Measurements from ENCODE around the gene GRK3.

Gene GRK3

DNA sequence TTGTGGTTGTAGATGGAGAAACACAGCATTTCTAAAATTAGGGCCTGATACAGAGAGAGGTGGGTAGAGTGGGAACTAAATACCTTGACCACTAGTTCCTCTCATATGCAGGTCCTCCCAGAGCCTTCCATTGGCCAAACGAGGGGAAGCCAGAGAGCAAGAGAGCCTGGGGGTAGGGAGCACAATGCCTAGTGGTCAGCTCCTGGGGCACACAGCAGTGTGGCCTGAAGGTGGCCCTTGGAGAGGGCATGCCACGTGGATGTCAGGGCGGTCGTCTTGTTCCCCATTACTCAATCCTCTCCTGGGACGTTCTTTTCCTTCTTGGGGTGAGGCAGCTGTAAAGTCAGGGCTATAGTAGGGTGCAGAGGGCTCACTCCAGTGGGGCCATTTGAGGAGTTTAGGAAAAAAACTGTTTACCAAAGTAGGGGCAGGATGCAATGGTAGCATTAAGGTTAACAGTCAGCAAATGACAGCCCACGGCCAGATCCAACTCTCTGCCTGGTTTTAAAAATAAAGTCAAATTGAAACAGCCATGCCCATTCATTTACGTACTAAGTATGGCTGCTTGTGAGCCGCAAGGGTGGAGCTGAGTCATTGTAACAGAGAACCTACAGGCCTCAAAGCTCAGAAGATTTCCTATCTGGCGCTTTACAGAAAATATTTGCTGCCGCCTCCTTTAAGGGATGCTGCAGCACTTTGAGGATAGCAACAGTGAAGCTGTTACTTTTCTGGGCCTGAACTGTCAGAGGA, 185.1 kb downstream of the GRK3 start:
- no peak overlapping the region for H3K4me3 ChIP-seq (ENCODE audit: low read depth in 1 of 2, low read length in 2 of 2)
- no peak overlapping the region for H3K27ac ChIP-seq (ENCODE audit: low read depth, low read length)
- H3K36me3 ChIP-seq (ENCODE audit: control insufficient read depth in 1 of 2, insufficient read depth in 2 of 2, low read length in 2 of 2): no peaks in the 10 kb centered on the region
- H3K27me3 ChIP-seq (ENCODE audit: control insufficient read depth in 1 of 2, insufficient read depth in 2 of 2, low read length in 2 of 2): no peaks in the 10 kb centered on the region
- H3K9ac ChIP-seq (ENCODE audit: low read depth in 1 of 2, low read length in 2 of 2): no peak overlapping the region
- H3K9me3 ChIP-seq (ENCODE audit: control insufficient read depth in 1 of 2, low read length in 2 of 2): no peaks in the 10 kb centered on the region
- peaks cover 15 to 26% of the 10 kb centered on the region in 2 donors for H3K4me1 ChIP-seq (ENCODE audit: control insufficient read depth in 1 of 2, insufficient read depth in 2 of 2, low read length in 2 of 2)

DNA sequence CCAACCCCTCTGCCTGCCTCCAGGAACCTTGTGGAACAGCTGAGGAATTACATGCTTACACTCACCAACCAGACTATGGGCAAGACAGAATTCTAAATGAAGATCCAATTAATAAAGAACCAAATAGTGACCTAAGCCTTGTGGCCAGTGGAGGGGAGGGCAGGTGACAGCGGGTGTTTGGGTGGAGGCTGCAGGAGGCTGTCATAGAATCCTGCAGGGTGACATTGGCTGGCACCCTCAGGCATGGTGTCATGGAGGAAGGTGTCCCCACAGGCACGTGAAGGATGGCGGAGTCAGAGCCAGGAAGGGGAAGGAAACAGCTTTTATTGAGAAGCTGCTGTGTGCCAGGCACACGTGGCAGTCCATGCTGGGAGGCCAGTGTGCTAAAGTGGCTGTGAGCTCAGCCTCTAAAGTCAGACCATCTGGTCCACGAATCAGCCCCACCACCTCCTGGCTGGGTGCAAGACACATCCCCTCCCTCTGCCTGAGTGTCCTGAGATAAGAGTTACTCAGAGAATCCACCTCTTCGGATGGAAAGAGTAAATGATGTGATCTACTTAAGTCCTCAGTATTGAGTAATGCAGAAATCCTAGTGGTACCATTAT, 186.2 kb downstream of the GRK3 start:
- Histone ChIP-seq H3K9me3 (ENCODE audit: control insufficient read depth in 1 of 2, low read length in 2 of 2) (no peaks in the 10 kb centered on the region), H3K4me1 (ENCODE audit: control insufficient read depth in 1 of 2, insufficient read depth in 2 of 2, low read length in 2 of 2) (peaks cover 15 to 26% of the 10 kb centered on the region in 2 donors), H3K9ac (ENCODE audit: low read depth in 1 of 2, low read length in 2 of 2) (no peak overlapping the region), H3K4me3 (ENCODE audit: low read depth in 1 of 2, low read length in 2 of 2) (no peak overlapping the region), H3K36me3 (ENCODE audit: control insufficient read depth in 1 of 2, insufficient read depth in 2 of 2, low read length in 2 of 2) (no peaks in the 10 kb centered on the region), H3K27ac (ENCODE audit: low read depth, low read length) (no peak overlapping the region), H3K27me3 (ENCODE audit: control insufficient read depth in 1 of 2, insufficient read depth in 2 of 2, low read length in 2 of 2) (no peaks in the 10 kb centered on the region)

DNA sequence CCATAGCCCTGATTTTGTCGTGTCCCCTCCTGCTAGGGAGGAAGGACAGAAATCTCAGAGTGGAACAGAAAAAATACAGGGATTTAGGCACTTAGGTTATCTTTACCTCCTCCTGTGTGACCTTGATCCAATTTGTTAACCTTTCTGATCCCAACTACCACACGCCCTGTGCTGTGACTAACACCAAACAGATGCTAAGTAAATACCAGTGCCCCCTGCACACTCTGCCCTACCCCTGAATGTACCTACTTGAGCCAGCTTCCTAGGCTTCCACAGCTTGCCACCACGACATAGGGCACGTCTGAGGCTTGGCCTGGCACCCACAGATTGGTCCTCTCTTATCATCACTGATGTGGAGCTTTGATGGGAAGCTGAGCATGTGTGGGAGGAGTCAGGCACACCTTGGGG, 186.7 kb downstream of the GRK3 start:
- Histone ChIP-seq H3K27ac (ENCODE audit: low read depth, low read length) (no peak overlapping the region), H3K4me1 (ENCODE audit: control insufficient read depth in 1 of 2, insufficient read depth in 2 of 2, low read length in 2 of 2) (peaks cover 15 to 26% of the 10 kb centered on the region in 2 donors), H3K9me3 (ENCODE audit: control insufficient read depth in 1 of 2, low read length in 2 of 2) (no peaks in the 10 kb centered on the region), H3K9ac (ENCODE audit: low read depth in 1 of 2, low read length in 2 of 2) (no peak overlapping the region), H3K36me3 (ENCODE audit: control insufficient read depth in 1 of 2, insufficient read depth in 2 of 2, low read length in 2 of 2) (no peaks in the 10 kb centered on the region), H3K27me3 (ENCODE audit: control insufficient read depth in 1 of 2, insufficient read depth in 2 of 2, low read length in 2 of 2) (no peaks in the 10 kb centered on the region), H3K4me3 (ENCODE audit: low read depth in 1 of 2, low read length in 2 of 2) (no peak overlapping the region)

DNA sequence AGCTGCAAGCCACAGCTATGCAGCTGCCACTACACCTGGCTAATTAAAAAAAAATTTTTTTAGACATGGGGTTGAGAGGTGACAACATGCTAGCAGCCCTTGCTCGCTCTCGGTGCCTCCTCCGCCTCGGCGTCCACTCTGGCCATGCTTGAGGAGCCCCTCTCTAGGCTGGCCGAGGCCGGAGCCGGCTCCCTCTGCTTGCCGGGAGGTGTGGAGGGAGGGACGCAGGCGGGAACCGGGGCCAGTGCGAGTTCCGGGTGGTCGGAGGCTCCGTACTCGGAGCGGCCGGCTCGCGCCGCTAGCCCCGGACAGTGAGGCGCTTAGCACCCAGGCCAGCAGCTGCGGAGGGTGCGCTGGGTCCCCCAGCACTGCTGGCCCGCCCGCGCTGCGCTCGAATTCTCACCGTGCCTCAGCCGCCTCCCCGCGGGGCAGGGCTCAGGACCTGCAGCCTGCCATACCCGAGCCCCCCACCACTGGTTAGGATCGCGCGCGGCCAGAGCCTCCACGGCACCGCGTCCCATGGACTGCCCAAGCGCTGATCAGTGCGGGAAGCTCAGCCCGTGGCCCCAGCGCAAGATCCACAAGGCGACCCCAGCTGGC, 188.2 kb downstream of the GRK3 start:
- Histone ChIP-seq H3K9ac (ENCODE audit: low read depth in 1 of 2, low read length in 2 of 2) (no peak overlapping the region), H3K9me3 (ENCODE audit: control insufficient read depth in 1 of 2, low read length in 2 of 2) (no peaks in the 10 kb centered on the region), H3K4me3 (ENCODE audit: low read depth in 1 of 2, low read length in 2 of 2) (no peak overlapping the region), H3K27ac (ENCODE audit: low read depth, low read length) (no peak overlapping the region), H3K4me1 (ENCODE audit: control insufficient read depth in 1 of 2, insufficient read depth in 2 of 2, low read length in 2 of 2) (peaks cover 14 to 16% of the 10 kb centered on the region in 2 donors), H3K27me3 (ENCODE audit: control insufficient read depth in 1 of 2, insufficient read depth in 2 of 2, low read length in 2 of 2) (no peaks in the 10 kb centered on the region), H3K36me3 (ENCODE audit: control insufficient read depth in 1 of 2, insufficient read depth in 2 of 2, low read length in 2 of 2) (no peaks in the 10 kb centered on the region)

DNA sequence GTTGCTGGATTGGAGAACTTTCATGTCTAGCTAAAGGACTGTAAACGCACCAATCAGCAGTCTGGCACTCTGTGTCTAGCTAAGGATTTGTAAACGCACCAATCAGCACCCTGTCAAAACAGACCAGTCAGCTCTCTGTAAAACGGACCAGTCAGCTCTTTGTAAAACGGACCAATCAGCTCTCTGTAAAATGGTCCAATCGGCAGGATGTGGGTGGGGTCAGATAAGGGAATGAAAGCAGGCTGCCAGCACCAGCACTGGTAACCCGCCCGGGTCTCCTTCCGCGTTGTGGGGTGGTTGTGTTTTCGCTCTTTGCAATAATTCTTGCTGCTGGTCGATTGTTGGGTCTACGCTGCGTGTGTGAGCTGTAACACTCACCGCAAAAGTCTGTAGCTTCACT, 188.8 kb downstream of the GRK3 start:
- Histone ChIP-seq H3K27ac (ENCODE audit: low read depth, low read length) (no peak overlapping the region), H3K36me3 (ENCODE audit: control insufficient read depth in 1 of 2, insufficient read depth in 2 of 2, low read length in 2 of 2) (no peaks in the 10 kb centered on the region), H3K4me1 (ENCODE audit: control insufficient read depth in 1 of 2, insufficient read depth in 2 of 2, low read length in 2 of 2) (peaks cover 9 to 11% of the 10 kb centered on the region in 2 donors), H3K9ac (ENCODE audit: low read depth in 1 of 2, low read length in 2 of 2) (no peak overlapping the region), H3K9me3 (ENCODE audit: control insufficient read depth in 1 of 2, low read length in 2 of 2) (no peaks in the 10 kb centered on the region), H3K4me3 (ENCODE audit: low read depth in 1 of 2, low read length in 2 of 2) (no peak overlapping the region), H3K27me3 (ENCODE audit: control insufficient read depth in 1 of 2, insufficient read depth in 2 of 2, low read length in 2 of 2) (no peaks in the 10 kb centered on the region)

DNA sequence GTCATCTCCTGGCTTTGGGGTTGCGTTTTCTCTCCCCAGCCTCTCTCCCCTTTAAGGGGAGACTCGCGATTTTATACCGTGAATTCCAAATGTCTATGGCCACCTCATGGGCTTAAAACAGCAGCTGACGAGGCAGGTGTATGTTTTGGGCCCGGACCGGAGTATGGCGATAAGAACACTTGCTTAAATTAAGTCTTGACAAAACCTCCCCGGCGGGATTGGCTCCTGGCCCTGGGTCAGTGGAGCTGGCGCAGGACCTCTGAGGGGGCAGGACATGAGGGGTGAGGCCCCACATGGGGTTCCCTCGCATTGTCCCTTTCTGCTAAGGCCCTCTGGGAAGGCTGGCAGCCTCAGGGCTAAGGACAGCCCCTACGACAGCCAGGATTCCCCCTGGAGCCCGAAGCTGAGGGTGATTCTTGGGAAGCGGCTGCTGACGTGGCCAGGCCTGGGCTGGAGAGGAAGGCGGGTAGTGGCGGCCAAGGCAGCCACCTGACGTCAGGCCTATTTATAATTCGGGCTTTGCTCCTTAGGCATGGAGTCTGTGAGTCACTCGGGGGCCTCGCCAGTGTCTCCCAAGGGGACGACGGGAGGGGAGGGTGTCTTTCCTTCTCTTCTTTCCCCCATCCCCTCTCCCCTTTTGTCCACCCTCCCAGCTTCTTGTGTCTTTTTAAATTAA, 190.2 kb downstream of the GRK3 start:
- Histone ChIP-seq H3K27me3 (ENCODE audit: control insufficient read depth in 1 of 2, insufficient read depth in 2 of 2, low read length in 2 of 2) (no peaks in the 10 kb centered on the region), H3K4me1 (ENCODE audit: control insufficient read depth in 1 of 2, insufficient read depth in 2 of 2, low read length in 2 of 2) (no peaks in the 10 kb centered on the region), H3K36me3 (ENCODE audit: control insufficient read depth in 1 of 2, insufficient read depth in 2 of 2, low read length in 2 of 2) (no peaks in the 10 kb centered on the region), H3K9ac (ENCODE audit: low read depth in 1 of 2, low read length in 2 of 2) (no peak overlapping the region), H3K9me3 (ENCODE audit: control insufficient read depth in 1 of 2, low read length in 2 of 2) (no peaks in the 10 kb centered on the region), H3K27ac (ENCODE audit: low read depth, low read length) (no peak overlapping the region), H3K4me3 (ENCODE audit: low read depth in 1 of 2, low read length in 2 of 2) (no peak overlapping the region)

DNA sequence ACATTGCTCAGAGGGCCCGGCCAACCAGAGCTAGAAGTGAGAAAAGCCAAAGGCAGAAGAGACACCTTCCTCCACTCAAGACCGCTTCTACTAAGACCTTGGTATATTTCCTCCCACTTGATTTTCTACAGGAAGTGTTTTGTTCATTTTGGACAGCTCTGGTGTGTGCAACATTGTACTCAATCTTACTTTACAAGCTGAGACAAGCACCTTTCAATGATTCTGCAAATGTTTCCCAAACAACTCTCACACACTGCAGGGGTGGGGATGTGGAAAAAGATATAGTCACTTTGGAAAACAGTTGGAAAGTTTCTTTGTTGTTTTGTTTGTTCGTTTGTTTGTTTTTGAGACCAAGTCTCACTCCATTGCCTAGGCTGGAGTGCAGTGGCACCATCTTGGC, 193.2 kb downstream of the GRK3 start:
- H3K36me3 ChIP-seq (ENCODE audit: control insufficient read depth in 1 of 2, insufficient read depth in 2 of 2, low read length in 2 of 2): no peaks in the 10 kb centered on the region
- H3K27me3 ChIP-seq (ENCODE audit: control insufficient read depth in 1 of 2, insufficient read depth in 2 of 2, low read length in 2 of 2): no peaks in the 10 kb centered on the region
- no peak overlapping the region for H3K9ac ChIP-seq (ENCODE audit: low read depth in 1 of 2, low read length in 2 of 2)
- no peak overlapping the region for H3K4me3 ChIP-seq (ENCODE audit: low read depth in 1 of 2, low read length in 2 of 2)
- H3K27ac ChIP-seq (ENCODE audit: low read depth, low read length): no peak overlapping the region
- no peaks in the 10 kb centered on the region for H3K4me1 ChIP-seq (ENCODE audit: control insufficient read depth in 1 of 2, insufficient read depth in 2 of 2, low read length in 2 of 2)
- no peaks in the 10 kb centered on the region for H3K9me3 ChIP-seq (ENCODE audit: control insufficient read depth in 1 of 2, low read length in 2 of 2)

DNA sequence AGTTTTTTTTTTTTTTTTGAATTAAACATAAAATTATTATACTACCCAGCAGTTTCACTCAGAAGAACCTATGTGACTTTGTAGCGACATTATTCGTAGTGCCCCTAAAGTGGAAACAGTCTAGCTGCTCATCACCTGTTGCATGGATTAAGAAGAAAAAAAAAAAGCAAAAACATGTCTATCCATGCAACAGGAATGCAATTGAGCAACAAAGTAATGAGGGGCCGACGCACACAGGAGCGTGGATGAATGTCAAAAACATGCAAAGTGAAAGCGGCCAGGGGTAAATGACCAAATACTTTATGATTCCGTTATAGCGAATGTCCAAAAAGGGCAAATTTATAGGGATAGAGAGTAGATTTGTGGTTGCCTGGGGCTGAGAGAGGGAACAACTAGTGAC, 193.8 kb downstream of the GRK3 start:
- no peaks in the 10 kb centered on the region for H3K27me3 ChIP-seq (ENCODE audit: control insufficient read depth in 1 of 2, insufficient read depth in 2 of 2, low read length in 2 of 2)
- H3K4me1 ChIP-seq (ENCODE audit: control insufficient read depth in 1 of 2, insufficient read depth in 2 of 2, low read length in 2 of 2): no peaks in the 10 kb centered on the region
- H3K36me3 ChIP-seq (ENCODE audit: control insufficient read depth in 1 of 2, insufficient read depth in 2 of 2, low read length in 2 of 2): no peaks in the 10 kb centered on the region
- H3K27ac ChIP-seq (ENCODE audit: low read depth, low read length): no peak overlapping the region
- H3K9ac ChIP-seq (ENCODE audit: low read depth in 1 of 2, low read length in 2 of 2): no peak overlapping the region
- no peaks in the 10 kb centered on the region for H3K9me3 ChIP-seq (ENCODE audit: control insufficient read depth in 1 of 2, low read length in 2 of 2)
- no peak overlapping the region for H3K4me3 ChIP-seq (ENCODE audit: low read depth in 1 of 2, low read length in 2 of 2)

DNA sequence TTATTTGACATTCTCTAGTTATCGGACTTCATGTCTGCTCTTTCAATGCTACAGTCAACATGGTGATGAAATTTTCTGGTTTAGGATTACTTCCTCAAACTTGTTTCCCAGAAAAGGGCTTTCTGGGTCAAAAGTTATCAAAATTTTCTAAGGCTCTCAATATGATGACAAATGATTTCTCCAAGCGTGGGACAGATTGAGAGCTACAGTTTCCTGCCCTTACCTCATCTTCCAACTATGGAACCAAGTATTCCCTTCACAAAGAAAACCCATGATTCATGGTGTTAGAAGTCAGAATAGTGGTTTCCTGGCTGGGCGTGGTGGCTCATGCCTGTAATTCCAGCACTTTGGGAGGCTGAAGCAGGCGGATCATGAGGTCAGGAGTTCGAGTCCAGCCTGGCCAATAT, 195.4 kb downstream of the GRK3 start:
- no peaks in the 10 kb centered on the region for H3K4me1 ChIP-seq (ENCODE audit: control insufficient read depth in 1 of 2, insufficient read depth in 2 of 2, low read length in 2 of 2)
- H3K9ac ChIP-seq (ENCODE audit: low read depth in 1 of 2, low read length in 2 of 2): no peak overlapping the region
- H3K27me3 ChIP-seq (ENCODE audit: control insufficient read depth in 1 of 2, insufficient read depth in 2 of 2, low read length in 2 of 2): no peaks in the 10 kb centered on the region
- H3K4me3 ChIP-seq (ENCODE audit: low read depth in 1 of 2, low read length in 2 of 2): no peak overlapping the region
- no peaks in the 10 kb centered on the region for H3K9me3 ChIP-seq (ENCODE audit: control insufficient read depth in 1 of 2, low read length in 2 of 2)
- H3K27ac ChIP-seq (ENCODE audit: low read depth, low read length): no peak overlapping the region
- H3K36me3 ChIP-seq (ENCODE audit: control insufficient read depth in 1 of 2, insufficient read depth in 2 of 2, low read length in 2 of 2): no peaks in the 10 kb centered on the region

DNA sequence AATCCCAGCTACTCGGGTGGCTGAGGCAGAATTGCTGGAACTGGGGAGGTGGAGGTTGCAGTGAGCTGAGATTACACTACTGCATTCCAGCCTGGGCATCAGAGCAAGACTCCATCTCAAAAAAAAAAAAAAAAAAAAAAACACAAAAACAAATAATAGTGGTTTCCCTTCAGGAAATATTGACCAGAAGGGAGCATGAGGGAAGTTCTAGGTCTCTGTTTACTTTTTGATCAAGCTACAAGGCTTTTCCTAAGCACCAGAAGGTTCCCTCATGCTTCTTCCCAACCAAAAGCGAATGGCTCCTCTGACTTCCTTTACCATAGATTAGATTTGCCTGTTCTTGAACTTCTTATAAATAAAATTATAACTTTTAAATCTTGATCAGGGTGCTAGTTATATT, 195.8 kb downstream of the GRK3 start:
- Histone ChIP-seq H3K4me1 (ENCODE audit: control insufficient read depth in 1 of 2, insufficient read depth in 2 of 2, low read length in 2 of 2) (no peaks in the 10 kb centered on the region), H3K9ac (ENCODE audit: low read depth in 1 of 2, low read length in 2 of 2) (no peak overlapping the region)

More for the DNA sequence above, 195.8 kb downstream of the GRK3 start:
- H3K9me3 ChIP-seq (ENCODE audit: control insufficient read depth in 1 of 2, low read length in 2 of 2): no peaks in the 10 kb centered on the region
- no peak overlapping the region for H3K4me3 ChIP-seq (ENCODE audit: low read depth in 1 of 2, low read length in 2 of 2)
- no peak overlapping the region for H3K27ac ChIP-seq (ENCODE audit: low read depth, low read length)
- no peaks in the 10 kb centered on the region for H3K36me3 ChIP-seq (ENCODE audit: control insufficient read depth in 1 of 2, insufficient read depth in 2 of 2, low read length in 2 of 2)
- H3K27me3 ChIP-seq (ENCODE audit: control insufficient read depth in 1 of 2, insufficient read depth in 2 of 2, low read length in 2 of 2): no peaks in the 10 kb centered on the region
